Hematopoietic multipotent progenitor cell treated with erythropoietin and hydrocortisone succinate and interleukin-3 and kit ligand, for 4 days (in vitro differentiated cells): ENCODE measurements around the gene NBDY.
"Not testable (repeated sequence)": the region's sequence is repeated elsewhere in the genome, so short reads cannot be mapped to it uniquely, and the experiment has no call there.

ENCODE experiments used
- DNase-seq: peaks from one replicate; pipeline ENCODE4 v3.0.0-alpha.2; 2015

NBDY gene, protein sequence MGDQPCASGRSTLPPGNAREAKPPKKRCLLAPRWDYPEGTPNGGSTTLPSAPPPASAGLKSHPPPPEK

DNA sequence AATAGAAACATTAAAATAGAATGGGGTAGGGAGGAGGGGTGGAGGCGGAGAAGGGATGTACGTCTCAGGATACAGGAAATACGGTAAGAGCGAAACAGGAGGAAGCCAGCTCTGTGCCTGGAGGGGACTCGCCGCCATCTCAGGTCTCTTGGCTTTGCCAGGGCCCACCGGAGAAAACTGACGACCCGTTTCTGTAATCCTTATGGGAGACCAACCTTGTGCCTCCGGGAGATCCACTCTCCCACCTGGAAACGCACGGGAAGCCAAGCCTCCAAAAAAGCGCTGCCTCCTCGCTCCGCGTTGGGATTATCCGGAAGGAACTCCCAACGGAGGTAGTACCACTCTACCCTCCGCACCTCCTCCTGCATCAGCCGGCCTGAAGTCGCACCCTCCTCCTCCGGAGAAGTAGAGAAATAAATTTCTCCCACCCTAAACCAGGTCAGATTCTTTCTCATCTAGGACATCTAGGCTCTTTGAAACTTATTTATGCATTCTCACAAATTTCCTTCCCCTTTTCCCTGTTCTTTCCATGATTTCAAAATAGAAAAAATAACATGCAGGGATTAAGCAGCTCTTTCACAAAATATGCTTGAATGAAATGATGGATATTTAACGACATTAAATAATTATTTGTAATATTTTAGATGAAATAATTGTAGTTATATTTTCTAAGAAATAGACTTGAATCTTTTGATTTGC lies at the start of gene NBDY:
Gene NBDY, plus strand, starts transcription at position 92 of the 699 bp plus-strand sequence. Its CDS starts 111 bp downstream, at position 203.
- peak; percentile 79 for DNase-seq

DNA sequence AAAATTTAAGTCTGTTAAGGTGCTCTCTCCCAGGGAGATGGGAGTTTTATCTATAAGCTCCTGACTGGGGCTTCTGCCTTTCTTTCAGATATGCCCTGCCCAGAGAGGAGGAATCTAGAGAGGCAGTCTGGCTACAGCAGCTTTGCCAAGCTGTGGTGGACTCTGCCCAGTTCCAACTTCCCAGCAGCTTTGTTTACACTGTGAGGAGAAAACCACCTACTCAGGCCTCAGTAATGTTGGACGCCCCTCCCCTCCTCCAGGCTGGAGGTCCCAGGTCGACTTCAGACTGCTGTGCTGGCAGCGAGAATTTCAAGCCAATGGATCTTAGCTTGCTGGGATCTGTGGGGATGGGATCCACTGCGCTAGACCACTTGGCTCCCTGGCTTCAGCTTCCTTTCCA lies 24.5 kb upstream of the NBDY start:
- not testable (repeated sequence) for DNase-seq

DNA sequence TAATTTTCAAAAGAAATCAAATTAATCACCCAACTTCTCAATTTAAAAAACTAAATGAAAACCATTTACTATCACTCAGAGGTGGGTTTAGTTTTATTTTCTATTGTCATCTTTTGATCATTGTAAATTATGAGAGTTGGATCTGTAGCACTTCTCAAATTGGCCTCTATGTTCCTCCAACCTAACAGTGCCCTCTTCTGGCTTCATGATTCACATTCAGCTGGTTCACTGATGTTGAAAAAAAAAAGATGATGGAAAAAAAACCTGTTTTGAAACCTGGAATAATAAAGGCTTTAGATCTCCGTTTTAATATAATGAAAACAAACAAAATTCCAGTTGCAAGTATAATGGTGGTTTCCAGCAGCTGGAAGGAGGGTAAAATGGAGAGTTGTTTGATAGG lies 2.4 kb upstream of the NBDY start:
- peak; percentile 78 for DNase-seq

DNA sequence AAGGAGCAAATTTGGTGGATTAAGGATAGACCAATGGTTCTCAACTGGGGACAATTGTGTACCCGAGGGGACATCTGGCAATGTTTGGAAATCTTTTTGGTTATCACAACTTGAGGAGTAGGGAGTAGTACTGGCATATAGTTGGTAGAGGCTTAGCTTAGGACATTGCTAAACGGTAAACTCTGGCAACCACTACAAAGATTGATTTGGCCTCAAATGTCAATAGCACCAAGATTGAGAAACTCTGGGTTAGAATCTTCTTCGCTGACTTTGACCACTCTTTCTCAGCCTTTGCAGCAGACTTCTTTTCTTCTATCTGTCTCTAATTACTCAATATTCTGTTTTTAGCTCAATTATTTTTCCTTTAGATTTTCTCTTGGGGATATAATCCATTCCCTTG lies 1.5 kb upstream of the NBDY start:
- DNase-seq, result no peak

DNA sequence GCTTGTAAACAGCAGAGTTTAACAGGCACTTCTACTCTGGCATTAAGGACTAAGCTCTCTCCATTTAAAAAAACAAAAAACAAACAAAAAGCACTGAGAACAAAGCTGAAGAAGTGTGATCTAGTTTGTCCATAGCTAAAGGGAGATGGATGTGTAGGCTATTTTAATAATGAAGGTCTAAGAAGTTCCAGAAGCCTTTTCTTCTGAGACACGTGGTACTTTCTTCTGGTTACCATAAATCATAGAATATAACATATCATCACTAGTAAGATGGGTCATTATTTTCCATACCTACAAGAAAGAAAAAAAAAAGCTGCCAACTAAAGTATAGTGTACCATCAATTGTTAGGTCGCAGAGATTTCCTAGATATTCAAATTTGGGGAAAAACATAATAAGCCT lies 722 bp upstream of the NBDY start:
- DNase-seq, result peak; percentile 44

DNA sequence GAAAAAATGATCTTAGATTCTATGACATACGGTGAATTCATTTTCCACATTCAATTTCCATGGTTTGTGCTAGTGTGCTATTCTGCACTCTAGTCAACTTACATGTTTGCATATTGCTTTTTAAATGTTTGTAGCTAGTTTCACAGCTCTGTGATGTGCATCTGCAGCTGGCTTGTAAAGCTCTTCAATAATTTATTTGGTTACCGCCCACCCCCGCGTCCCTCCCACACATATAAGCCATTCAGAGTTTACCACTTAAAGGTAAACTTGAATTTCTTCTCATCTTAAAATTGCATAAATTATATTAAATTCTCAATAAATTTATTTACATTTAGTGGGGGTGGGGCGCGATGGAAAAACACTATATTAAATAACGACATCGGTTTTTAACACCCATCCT lies 291 bp upstream of the NBDY start:
- DNase-seq, result peak; percentile 61

DNA sequence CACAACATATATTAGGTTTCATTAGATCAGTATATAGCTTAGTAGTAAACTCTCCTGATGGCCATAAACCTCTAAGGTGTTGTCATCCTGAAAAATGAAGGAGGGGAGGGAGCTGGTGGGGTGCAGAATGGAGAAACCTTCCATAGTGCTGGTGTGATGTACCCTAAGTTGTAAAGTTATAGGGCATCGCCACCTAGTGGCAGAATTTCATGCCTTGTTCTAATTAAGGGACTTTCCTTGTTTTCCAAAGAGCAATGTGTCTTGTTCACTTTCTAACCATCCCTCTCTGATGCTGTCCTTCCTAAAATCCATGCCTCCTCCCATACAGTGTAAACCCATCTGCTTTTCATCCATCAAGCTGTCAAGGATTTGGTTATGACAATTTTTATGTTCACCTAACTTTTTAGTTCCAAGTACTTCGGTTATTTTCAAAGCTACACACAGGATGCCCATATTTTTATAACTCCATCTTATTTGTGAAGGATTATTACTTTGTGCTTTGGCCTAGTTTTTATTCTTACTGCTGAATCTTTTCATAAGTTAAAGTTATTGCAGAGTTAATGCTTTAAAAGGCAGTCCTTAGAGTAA lies 4.5 kb downstream of the NBDY start:
- peak; percentile 71 for DNase-seq

DNA sequence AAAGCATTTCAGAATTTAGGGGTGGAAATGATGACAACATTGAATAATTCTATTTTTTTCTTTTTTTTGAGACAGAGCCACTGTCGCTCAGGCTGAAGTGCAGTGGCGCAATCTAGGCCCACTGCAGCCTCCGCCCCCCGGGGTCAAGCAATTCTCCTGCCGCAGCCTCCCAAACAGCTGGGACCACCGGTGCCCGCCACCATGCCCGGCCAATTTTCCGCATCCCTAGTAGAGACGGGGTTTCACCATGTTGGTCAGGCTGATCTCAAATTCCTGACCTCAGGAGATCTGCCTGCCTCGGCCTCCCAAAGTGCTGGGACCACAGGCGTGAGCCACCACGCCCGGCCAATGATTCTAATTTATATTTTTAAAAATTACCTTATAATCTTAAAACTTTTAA lies 7.2 kb downstream of the NBDY start:
- DNase-seq, result no peak

DNA sequence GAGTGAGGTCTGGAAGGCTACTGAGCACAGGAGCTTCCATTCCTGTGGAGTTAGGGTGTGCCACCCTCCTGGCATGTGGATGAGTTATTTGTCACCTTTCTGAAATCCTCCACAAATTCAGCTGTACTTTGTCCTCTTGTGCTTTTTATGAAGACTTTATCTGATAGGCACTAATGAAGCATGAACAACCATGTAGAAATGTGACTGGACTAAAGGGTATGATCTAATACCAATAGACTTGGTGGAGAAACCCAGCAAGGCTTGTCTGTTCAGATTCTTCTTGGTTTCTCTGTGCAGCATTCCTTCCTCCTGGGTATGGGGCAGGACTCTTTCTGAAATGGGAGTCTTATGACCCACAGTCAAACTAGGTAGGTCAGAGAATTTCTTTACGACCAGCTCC lies 9.6 kb downstream of the NBDY start:
- DNase-seq, result no peak

DNA sequence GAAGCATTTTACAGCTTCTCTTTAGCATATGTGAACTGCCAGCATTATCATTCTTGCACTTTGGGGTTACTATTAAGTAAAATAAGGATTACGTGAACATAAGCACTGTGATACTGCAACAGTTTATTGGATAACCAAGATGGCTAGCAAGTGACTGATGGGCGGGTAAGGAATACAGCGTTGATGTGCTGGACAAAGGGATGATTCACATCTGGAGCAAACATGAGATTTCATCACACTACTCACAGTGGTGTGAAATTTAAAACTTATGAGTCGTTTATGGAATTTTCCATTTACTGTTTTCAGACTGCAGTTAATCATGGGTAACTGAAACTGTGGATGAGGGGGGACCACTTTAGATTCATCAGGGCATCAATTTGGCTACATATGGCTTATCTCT lies 16.0 kb downstream of the NBDY start:
- DNase-seq, result no peak

DNA sequence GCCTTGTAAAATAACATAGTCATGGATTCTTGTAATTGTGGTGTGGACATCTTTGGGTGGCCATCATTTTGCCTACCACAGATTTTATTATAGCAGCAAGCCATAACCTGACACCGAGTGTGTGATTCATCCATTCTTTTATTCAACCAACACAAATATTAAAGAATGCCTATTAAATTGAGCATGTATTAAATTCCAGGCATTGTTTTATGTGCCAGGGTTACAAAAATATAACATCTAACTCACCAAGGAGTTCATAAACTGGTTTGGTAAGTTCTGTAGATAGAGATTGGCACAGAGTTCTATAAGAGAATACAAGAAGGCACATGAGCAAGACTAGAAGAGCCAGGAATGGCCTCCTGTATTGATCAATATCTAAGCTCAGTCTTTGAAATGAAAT lies 18.0 kb downstream of the NBDY start:
- DNase-seq, result no peak

DNA sequence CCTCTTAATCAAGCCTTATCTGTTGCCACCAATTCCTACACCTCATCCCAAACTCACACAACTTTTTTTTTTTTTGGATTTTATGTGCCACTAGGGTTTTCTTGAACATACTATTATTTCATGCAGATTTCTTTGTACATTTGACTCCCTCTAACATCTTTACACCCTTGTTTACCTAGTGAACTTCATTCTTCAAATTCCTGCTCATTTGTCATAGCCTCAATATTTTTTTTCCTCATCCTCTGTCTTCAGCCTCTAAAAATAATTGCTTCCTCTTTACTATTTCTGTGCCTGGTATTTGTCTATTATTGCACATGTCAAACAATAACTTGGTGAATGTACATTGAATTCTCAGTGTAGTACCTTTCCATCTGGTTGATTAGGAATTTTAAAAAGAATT lies 22.0 kb downstream of the NBDY start:
- no peak for DNase-seq

DNA sequence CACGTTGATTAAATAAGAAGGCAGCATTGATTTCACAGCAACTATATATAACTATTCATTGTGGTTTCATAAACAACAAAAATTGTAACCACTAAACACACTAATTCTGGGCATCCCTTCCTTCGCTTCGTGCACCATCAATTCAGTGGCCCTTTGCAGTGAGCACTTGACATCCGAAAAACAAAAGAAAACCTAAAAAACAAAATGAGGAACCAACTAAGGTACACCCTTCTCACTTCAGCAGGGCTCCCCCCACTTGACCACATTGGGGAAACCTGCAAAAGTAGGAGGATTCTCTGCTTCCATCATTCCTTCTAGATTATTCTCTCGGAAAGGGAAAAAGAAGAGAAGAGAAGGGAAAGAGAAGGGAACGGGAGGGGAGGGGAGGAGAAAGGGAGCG lies 28.3 kb downstream of the NBDY start:
- DNase-seq, result no peak

DNA sequence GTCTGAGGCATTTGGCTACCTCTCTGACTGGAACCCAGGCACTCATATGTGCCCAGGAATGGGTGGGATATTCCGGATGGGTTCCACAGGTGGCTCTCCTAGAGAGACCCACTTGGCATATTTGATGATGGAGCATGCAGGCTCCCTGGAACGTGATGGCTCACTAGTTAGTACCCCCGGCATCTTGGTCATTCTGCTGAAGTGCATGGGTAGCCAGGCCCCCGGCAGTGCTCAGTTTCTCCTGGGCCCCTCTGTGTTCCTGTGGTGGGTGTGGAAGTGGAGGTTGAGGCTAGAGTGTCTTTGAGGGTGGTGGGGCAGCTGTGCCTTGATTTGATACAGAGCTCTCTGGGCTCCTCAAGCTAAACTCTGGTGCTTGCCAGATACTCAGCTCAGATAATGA lies 29.4 kb downstream of the NBDY start:
- no peak for DNase-seq

DNA sequence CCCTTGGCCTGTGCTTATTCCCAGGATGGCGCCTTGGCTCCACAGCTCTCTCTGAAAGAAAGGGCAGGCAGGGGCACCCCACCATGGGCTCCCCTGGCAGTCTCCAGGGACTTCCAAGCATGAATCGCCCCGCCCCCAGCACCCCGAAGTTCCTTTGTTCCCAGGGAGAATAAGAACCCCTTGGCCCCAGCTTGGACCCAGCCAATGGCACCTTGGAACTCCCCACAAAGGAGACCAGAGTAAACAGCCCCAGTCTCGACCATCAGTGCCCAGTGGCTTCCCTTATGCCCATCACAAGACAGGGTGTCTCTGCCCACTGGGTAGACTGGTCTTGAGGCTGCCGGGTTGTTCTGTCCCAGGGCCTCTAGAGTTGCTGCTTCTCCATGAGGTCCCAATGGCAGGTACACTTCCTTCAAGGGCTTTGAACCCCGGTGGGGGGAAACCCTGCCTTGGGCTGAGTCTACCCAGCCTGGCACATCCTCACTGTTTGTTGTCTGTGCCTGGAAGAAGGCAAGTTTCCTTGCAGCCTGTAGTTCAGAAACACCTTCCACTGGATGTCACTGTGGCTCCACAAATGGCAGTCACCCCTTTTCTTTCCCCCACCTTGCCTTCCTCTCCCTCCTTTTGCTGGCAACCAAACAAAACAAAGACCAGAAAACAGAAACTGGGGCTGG lies 30.8 kb downstream of the NBDY start:
- DNase-seq, result no peak

DNA sequence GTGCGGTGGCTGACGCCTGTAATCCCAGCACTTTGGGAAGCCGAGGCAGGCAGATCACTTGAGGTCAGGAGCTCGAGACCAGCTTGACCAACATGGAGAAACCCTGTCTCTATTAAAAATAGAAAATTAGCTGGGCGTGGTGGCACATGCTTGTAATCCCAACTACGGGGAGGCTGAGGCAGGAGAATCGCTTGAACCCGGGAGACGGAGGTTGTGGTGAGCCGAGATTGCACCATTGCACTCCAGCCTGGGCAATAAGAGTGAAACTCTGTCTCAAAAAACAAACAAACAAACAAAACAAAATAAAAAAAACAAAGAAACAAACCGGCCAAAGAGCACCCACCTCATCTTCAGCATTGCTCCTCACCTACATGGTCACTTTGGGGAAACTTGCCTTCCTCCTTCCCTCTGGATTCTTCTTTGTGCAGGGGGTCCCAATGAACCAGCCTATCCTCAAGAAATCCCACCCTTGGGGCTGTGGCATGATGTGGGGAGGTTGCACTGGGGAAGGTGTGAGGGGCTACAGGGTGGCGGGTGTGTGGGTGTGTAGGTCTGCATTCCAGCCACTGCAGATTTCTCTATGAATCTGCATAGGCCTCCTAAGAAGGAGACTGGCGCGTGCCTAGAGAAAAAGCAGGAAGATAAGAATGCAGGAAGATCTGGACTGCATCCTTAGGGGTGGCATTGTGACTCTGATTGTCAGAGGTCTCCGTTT lies 31.5 kb downstream of the NBDY start:
- DNase-seq, result not testable (repeated sequence)

DNA sequence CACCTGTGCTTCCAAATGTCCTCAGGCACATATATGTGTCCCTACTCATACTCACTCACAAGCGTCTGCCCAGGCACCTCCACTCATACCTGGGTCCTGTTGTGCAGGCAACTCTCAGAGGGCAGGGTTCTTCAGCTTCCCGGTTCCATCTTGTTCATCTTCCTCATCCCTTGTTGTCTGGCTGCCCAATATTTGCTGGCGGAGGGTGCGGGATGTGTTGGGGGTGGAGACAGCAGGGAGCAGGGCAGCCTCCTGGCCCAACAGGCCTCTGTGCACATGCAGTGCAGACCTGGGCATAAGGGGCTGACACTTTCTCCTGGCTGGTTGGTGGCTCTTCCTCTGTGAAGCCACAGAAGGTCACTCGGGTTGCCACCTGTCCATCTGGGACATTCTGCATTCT lies 32.1 kb downstream of the NBDY start:
- no peak for DNase-seq

DNA sequence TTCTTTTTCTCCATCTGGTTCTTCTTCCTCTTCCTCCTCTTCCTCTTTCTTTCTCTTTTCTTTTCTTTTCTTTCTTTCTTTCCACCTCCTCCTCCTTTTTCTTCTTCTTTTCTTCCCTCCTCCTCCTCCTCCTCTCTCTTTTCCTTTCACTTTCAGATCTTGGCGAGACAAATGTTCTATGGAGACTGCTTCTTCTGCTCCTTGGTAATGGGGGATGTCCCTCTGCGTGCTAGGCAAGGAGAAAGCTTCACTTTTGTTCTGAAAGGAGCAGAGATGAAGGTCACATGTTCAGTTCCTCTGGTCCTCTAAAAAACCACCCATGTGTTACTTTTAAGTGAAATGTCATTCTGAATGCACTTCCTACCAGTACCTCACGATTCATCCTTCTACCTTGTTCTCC lies 33.2 kb downstream of the NBDY start:
- DNase-seq, result no peak

DNA sequence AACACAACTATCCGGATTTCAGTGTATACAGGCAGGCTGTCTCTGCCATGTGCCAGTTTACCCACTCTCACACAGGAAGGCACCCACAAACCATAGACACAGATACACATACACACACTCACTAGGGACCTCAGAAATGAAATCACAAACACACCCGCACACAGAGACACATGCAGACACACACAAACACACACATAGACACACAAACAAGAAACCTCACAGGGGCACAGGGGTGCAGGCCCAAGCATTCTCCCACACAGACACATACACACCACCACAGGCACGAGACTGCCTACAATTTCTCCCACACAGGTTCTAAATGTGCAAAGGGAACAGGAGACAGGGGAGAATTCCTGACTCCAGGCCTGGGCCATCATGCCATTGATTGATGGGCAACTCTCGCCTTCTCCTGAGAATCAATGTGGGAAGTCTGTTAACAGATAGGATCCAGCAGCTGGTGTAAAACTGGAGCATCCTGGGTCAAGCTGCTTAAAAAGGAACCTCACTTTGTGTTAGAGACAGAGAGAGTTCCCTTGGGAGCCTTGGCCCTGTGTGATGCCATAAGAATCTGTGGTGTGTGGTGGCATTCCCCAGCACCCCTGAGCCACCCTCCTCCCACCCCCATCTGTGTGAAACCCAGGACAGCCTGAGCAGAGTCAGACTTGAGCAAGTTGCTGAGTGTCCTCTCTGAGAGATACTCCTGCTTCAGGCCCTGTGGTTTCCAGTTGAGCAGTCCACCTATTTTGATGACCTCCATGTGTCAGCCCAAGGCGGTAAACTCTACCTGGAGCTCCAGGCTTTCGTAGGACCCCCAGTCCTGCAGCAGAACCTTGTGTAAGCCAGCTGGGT lies 33.9 kb downstream of the NBDY start:
- no peak for DNase-seq

DNA sequence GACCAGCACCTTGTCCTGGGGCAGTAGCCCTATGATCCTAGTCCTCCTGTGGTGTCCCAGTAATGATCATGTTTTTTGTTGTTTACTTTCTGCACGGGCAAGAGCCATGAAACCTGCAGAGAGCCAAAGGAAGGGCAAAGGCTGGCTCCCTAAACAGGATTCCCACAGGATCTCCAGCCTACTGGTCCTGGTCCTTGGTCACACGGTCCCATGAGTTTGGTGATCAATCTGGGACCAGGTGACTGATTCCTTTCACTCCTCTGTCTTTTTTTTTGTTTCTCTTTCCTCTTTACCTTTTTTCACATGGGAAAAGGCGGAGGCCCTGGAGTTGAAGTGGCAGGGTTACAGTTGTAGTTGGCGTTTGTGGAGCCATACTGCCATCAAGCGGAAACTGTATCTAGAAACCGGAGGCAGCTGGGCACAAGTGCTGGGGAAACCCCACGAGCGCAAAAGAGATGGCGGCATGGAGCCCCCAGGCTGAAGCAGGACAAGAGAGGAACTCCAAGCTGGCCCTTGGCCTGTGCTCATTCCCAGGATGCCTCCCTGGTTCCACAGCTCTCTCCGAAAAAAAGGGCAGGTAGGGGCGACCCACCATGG lies 34.6 kb downstream of the NBDY start:
- no peak for DNase-seq

DNA sequence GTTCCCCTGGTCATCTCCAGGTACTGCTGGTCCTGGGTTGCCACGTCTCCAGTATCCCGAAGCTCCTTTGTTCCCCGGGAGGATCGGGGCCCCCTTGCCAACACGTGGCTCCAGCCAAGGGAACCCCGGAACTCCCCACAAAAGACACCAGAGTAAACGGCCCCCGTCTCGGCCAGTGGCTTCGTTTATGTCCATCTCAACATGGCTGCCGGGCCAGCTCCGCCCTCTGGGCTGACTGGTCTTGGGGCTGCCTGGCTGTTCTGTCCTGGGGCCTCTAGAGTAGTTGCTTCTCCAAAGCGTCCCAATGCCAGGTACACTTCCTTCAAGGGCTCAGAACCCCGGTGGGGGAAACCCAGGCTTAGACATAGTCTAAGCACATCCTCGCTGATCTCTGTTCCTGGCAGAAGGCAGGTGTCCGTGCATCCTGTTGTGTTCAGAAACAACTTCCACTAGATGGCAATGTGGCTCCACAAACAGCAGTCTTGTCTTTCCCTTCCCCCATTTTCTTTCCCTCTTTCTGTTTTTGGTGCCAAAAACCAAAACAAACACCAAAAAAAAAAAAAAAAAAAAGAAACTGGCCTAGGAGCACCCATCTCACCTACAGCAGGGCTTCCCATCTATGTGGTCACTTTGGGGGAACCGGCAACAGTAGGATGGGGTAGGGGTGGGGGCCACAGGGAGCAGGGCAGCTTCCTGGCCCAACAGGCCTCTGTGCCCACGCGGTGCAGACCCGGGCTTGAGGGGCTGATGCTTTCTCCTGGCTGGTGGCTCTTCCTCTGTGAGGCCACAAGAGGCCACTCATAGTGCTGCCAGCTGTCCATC lies 35.3 kb downstream of the NBDY start:
- DNase-seq, result peak; percentile 83
